ENCODE measurements around the gene SLC17A1. TPM values are rescaled to one million over a fixed set of nuclear protein-coding genes. Genes with fewer than 3 reads are reported as not detected.

SLC17A1 gene
- total RNA-seq, 1 donor from 2014 or later, result not detected

DNA sequence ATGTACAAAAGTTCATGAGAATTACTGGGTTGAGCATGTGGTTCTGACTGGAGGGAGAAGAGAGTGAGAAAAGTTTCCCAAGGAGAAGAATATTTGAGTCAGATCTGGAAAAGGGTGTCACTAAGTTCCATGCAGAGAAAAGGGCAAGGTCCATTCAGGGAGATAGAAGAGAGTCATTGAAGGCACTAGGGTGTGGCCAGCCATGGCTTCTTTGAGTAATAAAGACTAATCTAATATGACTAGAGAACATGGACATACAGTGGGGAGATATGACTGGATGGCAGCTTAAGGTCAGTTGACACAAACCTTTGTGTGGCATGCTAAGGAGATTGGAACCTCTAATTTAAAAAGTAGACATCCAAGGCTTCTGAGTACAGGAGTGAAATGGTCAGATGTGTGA is 88.0 kb downstream of the SLC17A1 start:
- H3K4me3 ChIP-seq, result no peak overlapping the region
- H3K27ac ChIP-seq, result no peak overlapping the region
- H3K36me3 ChIP-seq, result no peaks in the 10 kb centered on the region
- intact Hi-C loops (cut with DNase I), result no loop called here
- H3K9me3 ChIP-seq, result no peaks in the 10 kb centered on the region
- no peak for DNase-seq (ENCODE audit: low spot score in 2 of 2)
- H3K27me3 ChIP-seq, result no peaks in the 10 kb centered on the region
- no peaks in the 10 kb centered on the region for H3K4me1 ChIP-seq
- TF ChIP-seq, protein P1, sequence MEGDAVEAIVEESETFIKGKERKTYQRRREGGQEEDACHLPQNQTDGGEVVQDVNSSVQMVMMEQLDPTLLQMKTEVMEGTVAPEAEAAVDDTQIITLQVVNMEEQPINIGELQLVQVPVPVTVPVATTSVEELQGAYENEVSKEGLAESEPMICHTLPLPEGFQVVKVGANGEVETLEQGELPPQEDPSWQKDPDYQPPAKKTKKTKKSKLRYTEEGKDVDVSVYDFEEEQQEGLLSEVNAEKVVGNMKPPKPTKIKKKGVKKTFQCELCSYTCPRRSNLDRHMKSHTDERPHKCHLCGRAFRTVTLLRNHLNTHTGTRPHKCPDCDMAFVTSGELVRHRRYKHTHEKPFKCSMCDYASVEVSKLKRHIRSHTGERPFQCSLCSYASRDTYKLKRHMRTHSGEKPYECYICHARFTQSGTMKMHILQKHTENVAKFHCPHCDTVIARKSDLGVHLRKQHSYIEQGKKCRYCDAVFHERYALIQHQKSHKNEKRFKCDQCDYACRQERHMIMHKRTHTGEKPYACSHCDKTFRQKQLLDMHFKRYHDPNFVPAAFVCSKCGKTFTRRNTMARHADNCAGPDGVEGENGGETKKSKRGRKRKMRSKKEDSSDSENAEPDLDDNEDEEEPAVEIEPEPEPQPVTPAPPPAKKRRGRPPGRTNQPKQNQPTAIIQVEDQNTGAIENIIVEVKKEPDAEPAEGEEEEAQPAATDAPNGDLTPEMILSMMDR (IDR thresholded peaks at IDR 0.05), result no peak

DNA sequence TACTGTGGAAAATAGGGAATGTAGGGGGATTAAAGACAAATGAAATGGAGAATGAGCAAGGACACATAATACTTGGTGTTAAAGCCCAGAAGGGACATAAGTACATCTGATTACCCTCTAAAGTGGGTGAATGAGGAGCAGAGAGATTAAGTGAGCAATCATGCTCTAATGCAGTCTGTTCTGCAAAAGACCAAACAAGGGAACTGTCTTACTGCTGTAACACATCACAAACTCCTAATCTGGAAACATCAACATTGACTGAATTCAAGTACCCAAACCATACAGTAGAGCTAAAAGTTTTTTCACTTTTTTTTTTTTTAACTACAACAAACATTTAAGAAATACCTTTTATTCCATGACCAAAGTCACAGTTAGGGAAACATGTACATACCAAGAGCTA is 96.6 kb downstream of the SLC17A1 start:
- H3K27me3 ChIP-seq, result no peaks in the 10 kb centered on the region
- no peak overlapping the region for H3K27ac ChIP-seq
- H3K4me3 ChIP-seq, result no peak overlapping the region
- H3K9me3 ChIP-seq, result no peaks in the 10 kb centered on the region
- intact Hi-C loops (cut with DNase I), result no loop called here
- TF ChIP-seq, protein P1 (IDR thresholded peaks at IDR 0.05), result no peak
- no peaks in the 10 kb centered on the region for H3K36me3 ChIP-seq
- DNase-seq (ENCODE audit: low spot score in 2 of 2), result no peak
- peaks cover 0 to 3% of the 10 kb centered on the region in 2 donors for H3K4me1 ChIP-seq

Other genes with a start within 250 kb of the SLC17A1 start
- not detected for gene SCGN, start 179.8 kb downstream of the SLC17A1 start, total RNA-seq
- not detected for gene SLC17A4, start 77.3 kb downstream of the SLC17A1 start, total RNA-seq
- not detected for gene SLC17A3, start 42.2 kb upstream of the SLC17A1 start, total RNA-seq
- gene SLC17A2, start 98.6 kb upstream of the SLC17A1 start, total RNA-seq, result not detected
- 7.6 TPM for gene TRIM38, start 130.8 kb upstream of the SLC17A1 start, total RNA-seq

Measured in ascending aorta (tissue), 2 donors.